Esophagus (tissue), 2 donors: ENCODE data around the gene ITGB3. TPM values are rescaled to one million over a fixed set of nuclear protein-coding genes. Genes with fewer than 3 reads are reported as not detected.
"Not testable (repeated sequence)": the region's sequence is repeated elsewhere in the genome, so short reads cannot be mapped to it uniquely, and the experiment has no call there.

ENCODE experiments used
- H3K27ac ChIP-seq, 2 donors: one replicate each; pipeline ENCODE4 v1.5.1; 2013; ENCODE audit warnings: low read depth in 2 of 2, mild to moderate bottlenecking in 2 of 2, inconsistent platforms in 1 of 2, low read length in 1 of 2, moderate library complexity in 1 of 2
- H3K27me3 ChIP-seq, 2 donors: one replicate each; pipeline ENCODE4 v1.6.1; 2013; ENCODE audit warnings: low read length in 2 of 2, control low read depth in 1 of 2, mild to moderate bottlenecking in 1 of 2; ENCODE audit not compliant: insufficient read depth in 2 of 2, control insufficient read depth in 1 of 2
- H3K36me3 ChIP-seq, 2 donors: one replicate each; pipeline ENCODE4 v1.6.1; 2013; ENCODE audit warnings: low read length in 1 of 2; ENCODE audit not compliant: control insufficient read depth in 2 of 2, insufficient read depth in 2 of 2
- H3K4me1 ChIP-seq, 2 donors: one replicate each; pipeline ENCODE4 v1.6.1; 2013; ENCODE audit warnings: low read length in 1 of 2; ENCODE audit not compliant: control insufficient read depth in 2 of 2, insufficient read depth in 2 of 2
- H3K4me3 ChIP-seq, 2 donors: one replicate each; pipeline ENCODE4 v1.5.1; 2013; ENCODE audit warnings: low read length in 2 of 2, mild to moderate bottlenecking in 2 of 2, low read depth in 1 of 2, moderate library complexity in 1 of 2
- H3K9me3 ChIP-seq, 2 donors: one replicate each; pipeline ENCODE4 v1.6.1; 2013; ENCODE audit warnings: mild to moderate bottlenecking in 2 of 2, low read depth in 1 of 2, low read length in 1 of 2, moderate library complexity in 1 of 2; ENCODE audit not compliant: control insufficient read depth in 2 of 2, insufficient read depth in 1 of 2
- WGBS, 2 donors: extraction: QIAGEN DNeasy Blood & Tissue Kit; methylation state at CpG; one replicate each; pipeline ENCODE4 v1.1.7; 2013; 5-methylcytosine and 5-hydroxymethylcytosine counted together
- polyA plus RNA-seq, 2 donors: library from polyadenylated mRNA; stranded (reverse); fragments of 200-250 nt; gene quantifications; one replicate each; pipeline ENCODE4 v1.2.3, GENCODE V29; 2013
- donor health status: healthy with polysubstance abuse.
- donor health status: Bipolar disorder and iron deficiency.

Gene ITGB3
- polyA plus RNA-seq, 2 donors: 0.71 to 1.0 TPM

DNA sequence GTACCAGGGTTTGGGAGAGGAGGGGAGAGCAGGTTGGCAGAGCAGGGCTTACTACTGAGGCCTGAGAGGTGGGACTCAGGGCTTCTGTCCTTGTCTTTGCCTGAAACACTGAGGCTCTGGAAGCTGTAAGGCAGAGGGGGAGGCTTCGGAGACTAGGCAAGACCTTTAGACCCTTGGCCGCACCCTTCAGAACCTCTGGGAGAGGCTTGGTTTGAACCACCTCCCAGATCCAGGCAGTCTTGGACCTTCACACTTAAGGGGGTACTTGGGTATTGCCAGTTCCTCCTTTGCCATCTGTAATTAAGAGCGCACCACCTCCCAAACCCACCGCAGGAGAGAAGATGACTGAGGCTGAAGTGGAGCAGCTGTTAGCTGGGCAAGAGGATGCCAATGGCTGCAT, 31.6 kb upstream of the ITGB3 start:
- Histone ChIP-seq H3K4me3 (no peak overlapping the region), H3K27me3 (no peaks in the 10 kb centered on the region), H3K27ac (no peak overlapping the region), H3K36me3 (no peaks in the 10 kb centered on the region), H3K9me3 (no peaks in the 10 kb centered on the region), H3K4me1 (no peaks in the 10 kb centered on the region)
- 93 to 99% methylated on average over 4 of the region's 4 CpGs for WGBS, 2 donors

DNA sequence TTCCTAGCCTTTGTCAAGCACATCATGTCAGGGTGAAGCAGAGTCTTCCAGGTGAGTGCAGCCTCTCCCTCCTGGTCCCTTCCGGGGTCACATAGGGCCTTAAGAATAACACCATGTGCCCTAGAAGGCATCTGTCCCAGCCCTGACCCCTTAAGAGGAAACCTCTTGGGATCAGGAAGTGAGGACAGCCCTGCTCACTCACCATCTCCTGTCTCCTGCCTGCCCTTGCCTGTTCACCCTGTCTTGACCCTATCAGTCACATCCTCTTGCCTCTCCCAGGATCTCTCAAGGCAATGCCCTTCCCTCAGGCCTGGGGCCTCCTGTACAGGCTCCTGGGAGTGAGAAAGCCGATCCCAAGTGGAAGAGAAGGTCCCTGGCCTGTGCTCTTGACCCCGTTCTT, 30.6 kb upstream of the ITGB3 start:
- Histone ChIP-seq H3K9me3 (no peaks in the 10 kb centered on the region), H3K4me3 (no peak overlapping the region), H3K4me1 (no peaks in the 10 kb centered on the region), H3K27ac (no peak overlapping the region), H3K27me3 (no peaks in the 10 kb centered on the region), H3K36me3 (no peaks in the 10 kb centered on the region)
- WGBS, 2 donors: 84 to 86% methylated on average over 3 of the region's 3 CpGs

DNA sequence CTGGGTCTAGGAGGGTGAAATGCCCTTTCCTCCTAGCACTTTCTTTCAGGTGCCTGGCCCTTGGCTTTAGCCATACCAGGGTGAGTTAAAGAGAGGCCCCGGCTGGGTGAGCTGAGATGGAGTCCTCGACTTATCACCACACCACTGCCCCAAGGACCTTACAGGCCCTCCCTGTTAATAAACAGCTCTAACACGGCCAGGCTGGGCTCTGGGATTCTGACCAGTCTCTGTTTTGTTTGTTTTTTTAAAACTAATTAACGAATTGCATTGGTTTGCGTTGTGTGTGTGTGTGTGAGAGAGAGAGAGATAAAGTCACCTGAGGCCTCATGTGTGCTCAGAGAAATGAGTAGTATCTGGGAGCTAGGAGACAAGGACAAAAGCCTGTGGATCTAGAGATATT, 30.2 kb upstream of the ITGB3 start:
- 78 to 89% methylated on average over 5 of the region's 5 CpGs for WGBS, 2 donors
- H3K27ac ChIP-seq: no peak overlapping the region

DNA sequence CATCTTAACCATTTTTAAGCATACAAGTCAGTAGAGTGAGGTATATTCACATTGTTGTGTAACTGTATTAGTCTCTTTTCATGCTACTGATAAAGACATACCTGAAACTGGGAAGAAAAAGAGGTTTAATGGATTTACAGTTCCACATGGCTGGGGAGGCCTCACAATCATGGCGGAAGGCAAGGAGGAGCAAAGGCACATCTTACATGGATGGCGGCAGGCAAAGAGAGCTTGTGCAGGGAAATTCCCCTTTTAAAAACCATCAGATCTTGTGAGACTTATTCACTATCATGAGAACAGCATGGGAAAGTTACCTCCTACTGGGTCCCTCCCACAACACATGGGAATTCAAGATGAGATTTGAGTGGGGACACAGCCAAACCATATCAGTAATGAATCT, 29.6 kb upstream of the ITGB3 start:
- H3K27ac ChIP-seq, H3K27me3 ChIP-seq, H3K9me3 ChIP-seq, H3K4me3 ChIP-seq, H3K4me1 ChIP-seq, H3K36me3 ChIP-seq: not testable (repeated sequence)
- WGBS, 2 donors: 95 to 96% methylated on average over 2 of the region's 2 CpGs

More for the DNA sequence above, 30.2 kb upstream of the ITGB3 start:
- Histone ChIP-seq H3K36me3 (no peaks in the 10 kb centered on the region), H3K9me3 (no peaks in the 10 kb centered on the region), H3K4me3 (no peak overlapping the region), H3K27me3 (no peaks in the 10 kb centered on the region), H3K4me1 (no peaks in the 10 kb centered on the region)

DNA sequence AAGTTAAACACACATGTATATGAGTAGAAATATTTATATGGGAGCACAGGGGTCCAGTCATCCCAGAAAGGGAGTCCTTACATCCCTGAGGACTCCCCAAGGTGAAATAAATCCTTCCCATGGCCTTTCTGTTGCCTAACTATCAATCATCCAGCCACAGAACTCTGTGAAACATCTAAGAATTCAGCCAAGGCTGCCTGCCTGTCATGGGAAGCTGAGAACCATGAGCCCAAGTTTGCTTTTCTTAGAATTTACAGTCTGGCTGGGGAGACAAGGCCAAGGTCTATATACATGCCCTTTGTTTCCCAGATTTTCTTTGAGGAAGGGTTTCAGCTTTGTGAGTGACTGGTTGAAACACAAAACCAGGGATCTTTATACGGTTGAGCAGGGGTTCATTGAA, 28.7 kb upstream of the ITGB3 start:
- Histone ChIP-seq H3K27me3 (no peaks in the 10 kb centered on the region), H3K36me3 (no peaks in the 10 kb centered on the region), H3K9me3 (no peaks in the 10 kb centered on the region), H3K4me1 (no peaks in the 10 kb centered on the region), H3K27ac (peak overlapping the region; percentile 61 to 62), H3K4me3 (no peak overlapping the region)
- 36 to 39% methylated on average over 1 of the region's 1 CpG for WGBS, 2 donors

DNA sequence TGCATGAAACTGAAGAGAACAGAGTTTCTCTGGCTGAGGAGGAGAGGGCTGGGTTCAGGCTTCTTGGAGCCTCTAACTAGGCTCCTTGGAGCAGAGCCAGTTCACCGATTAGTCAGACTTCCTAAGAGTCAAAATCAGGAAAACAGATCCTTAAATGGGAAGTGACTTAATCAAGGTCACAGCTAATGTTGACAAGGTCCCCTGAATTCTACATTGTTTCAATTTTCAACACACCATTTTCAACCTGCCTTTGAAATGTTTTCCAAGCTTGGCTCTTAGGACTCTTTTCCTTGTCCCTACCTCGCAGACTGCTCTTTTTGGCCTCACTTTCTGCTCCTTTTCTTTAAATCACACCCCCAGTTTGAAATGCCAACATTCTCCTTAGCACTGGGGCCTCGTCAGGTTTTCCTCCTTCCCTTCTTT, 28.2 kb upstream of the ITGB3 start:
- H3K4me3 ChIP-seq: no peak overlapping the region
- no peaks in the 10 kb centered on the region for H3K9me3 ChIP-seq
- no peaks in the 10 kb centered on the region for H3K36me3 ChIP-seq
- 22 to 30% methylated on average over 3 of the region's 3 CpGs for WGBS, 2 donors
- no peaks in the 10 kb centered on the region for H3K4me1 ChIP-seq
- H3K27me3 ChIP-seq: no peaks in the 10 kb centered on the region
- peak overlapping the region; percentile 62 to 69 for H3K27ac ChIP-seq

DNA sequence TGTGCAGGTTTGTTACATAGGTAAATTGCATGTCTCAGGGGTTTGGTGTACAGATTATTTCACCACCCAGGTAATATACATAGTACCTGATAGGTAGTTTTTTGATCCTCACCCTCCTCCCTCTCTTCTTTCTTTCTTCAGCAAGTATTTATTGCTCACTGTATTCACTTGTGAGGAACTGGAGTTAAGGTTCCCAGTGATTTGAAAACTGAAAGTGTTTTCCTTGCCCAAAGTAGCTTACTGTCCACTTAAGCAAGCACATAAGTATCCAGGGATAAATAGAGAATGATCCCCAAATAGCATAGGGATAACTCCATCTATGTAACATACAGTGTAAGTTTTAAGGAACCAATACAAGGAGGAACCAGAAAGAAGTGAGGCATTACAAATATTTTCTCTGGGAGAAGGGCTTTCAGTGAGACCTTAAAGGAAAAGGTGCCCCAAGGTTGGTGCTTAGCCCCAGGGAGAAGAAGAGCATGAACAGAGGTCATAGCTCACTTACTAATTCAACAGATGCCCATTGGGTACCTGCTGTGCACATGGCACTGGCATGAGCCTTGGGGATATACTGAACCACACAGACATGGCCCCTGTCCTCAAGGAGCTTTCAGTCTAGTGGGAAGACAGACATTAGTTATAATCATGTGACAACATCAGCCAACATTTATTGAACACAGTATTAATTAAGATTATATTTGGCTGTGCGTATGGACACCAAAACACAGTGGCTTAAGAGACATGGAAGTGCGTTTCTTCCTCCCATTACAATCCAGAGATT, 27.5 kb upstream of the ITGB3 start:
- Histone ChIP-seq H3K27ac (peak overlapping the region; percentile 23 to 69), H3K36me3 (no peaks in the 10 kb centered on the region), H3K4me3 (no peak overlapping the region), H3K4me1 (no peaks in the 10 kb centered on the region), H3K27me3 (no peaks in the 10 kb centered on the region), H3K9me3 (no peaks in the 10 kb centered on the region)
- 91 to 96% methylated on average over 2 of the region's 2 CpGs for WGBS, 2 donors

DNA sequence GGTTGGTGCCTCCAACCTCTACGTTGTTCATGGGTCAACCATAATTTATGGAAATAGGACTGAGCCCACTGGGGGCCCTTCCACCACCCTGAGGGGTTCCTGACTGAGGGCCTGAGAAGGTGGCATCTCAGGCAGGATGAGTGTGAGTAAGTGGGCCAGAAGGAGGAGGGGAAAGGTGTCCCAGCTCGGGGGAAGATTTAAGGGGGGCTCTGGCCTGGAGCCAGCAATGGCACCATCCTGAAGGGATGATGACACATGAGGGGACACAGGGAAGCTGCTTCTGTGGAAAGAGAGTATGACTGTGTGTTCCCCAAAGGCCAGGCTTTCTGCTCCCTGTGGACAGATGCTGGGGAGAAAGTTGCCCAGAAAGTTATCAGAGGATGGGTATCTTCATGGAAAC, 25.8 kb upstream of the ITGB3 start:
- H3K36me3 ChIP-seq: no peaks in the 10 kb centered on the region
- no peak overlapping the region for H3K4me3 ChIP-seq
- H3K4me1 ChIP-seq: no peaks in the 10 kb centered on the region
- 76 to 90% methylated on average over 2 of the region's 2 CpGs for WGBS, 2 donors
- H3K27me3 ChIP-seq: no peaks in the 10 kb centered on the region
- H3K9me3 ChIP-seq: no peaks in the 10 kb centered on the region
- H3K27ac ChIP-seq: no peak overlapping the region

DNA sequence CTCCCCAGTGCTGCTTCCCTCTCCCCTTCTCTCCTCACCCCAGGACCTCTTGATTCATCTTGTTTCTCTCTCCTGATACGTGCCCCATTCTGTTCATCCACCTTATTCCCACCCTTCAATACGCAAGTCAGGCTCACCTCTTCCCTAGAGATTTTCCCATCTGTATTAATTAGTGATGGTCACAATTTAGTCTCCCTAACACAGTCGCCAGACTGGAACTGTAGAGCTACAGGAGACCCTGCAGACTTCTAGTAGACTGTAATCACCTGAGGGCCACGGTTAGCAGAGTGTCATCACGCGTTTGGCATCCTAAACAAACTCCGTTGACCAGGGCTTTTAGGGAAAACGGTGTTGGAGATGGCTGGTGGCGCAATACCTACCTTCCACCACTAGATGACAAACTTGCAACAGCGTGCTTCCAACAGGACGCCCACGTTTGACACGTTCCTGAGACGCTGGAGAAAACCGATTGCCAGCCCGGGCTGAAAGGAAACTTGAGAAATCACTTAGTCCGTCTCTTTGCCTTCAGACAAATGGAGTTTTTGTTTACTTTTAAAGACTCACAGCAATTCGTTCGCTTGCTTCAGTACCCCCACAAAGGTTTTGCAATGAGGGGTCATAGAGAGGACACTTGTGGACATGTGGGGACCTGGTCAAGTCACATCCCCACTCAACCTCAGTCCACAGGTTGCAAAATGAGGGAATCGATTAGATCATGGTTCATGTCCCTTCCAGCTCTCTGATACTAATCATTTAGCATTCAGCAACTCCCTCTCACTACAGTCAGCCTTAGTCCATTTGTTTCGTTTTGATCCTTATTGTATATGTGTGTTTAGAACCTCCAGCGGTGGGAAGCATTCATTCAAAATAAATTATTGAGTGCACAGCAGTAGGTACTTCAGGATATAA, 23.8 kb upstream of the ITGB3 start:
- 9 to 11% methylated on average over 22 of the region's 22 CpGs for WGBS, 2 donors

More for the DNA sequence above, 23.8 kb upstream of the ITGB3 start:
- Histone ChIP-seq H3K4me3 (peak overlapping the region in 1 of 2 donors; percentile 32), H3K36me3 (no peaks in the 10 kb centered on the region), H3K27ac (peak overlapping the region; percentile 7 to 43), H3K9me3 (no peaks in the 10 kb centered on the region), H3K4me1 (no peaks in the 10 kb centered on the region), H3K27me3 (no peaks in the 10 kb centered on the region)
